Panc1 (cell line): ENCODE results near the gene PRODH2.

Experiments
- POLR2AphosphoS5 ChIP-seq: IDR thresholded peaks from 2 replicates; pipeline ENCODE4 v1.6.1; 2012; ENCODE audit warnings: mild to moderate bottlenecking, low read depth, low read length, moderate library complexity
- SIN3A ChIP-seq: IDR thresholded peaks from 2 replicates; pipeline ENCODE4 v1.6.1; 2012; ENCODE audit warnings: low read depth, mild to moderate bottlenecking, low read length, moderate library complexity, borderline replicate concordance; ENCODE audit not compliant: insufficient read depth
- TF ChIP-seq, protein P1 (sequence below): fragments of 450-650 bp; IDR thresholded peaks from 2 replicates; pipeline ENCODE4 v1.5.1; 2017; ENCODE audit warnings: mild to moderate bottlenecking
- TF ChIP-seq, protein P2 (sequence below), 2 experiments: IDR thresholded peaks; 2 replicates each; pipeline ENCODE4 v1.6.1; 2011 to 2012; ENCODE audit warnings: low read depth in 2 of 2, control low read depth in 1 of 2, low read length in 1 of 2, mild to moderate bottlenecking in 1 of 2, moderate library complexity in 1 of 2; ENCODE audit not compliant: insufficient read depth in 1 of 2

DNA sequence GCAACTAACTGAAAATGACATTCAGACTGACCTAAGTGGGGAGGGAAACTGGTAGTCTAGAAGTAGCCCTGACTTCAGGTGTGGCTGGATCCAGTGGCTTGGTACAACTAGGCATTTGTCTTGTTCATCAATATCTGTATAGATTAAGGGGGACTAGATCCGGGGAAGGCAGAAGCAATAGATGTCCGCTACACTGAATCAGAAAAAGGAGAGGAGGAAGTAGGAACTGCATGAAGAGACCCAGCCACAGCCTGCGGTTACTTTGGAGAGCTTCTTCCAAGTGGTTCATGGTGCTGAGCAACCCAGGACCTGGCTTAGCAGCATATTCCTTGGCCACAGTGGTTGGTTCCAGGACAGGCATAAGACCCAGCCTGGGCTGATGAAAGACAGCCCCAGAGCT, 9.9 kb upstream of the PRODH2 start:
- TF ChIP-seq, protein P1, sequence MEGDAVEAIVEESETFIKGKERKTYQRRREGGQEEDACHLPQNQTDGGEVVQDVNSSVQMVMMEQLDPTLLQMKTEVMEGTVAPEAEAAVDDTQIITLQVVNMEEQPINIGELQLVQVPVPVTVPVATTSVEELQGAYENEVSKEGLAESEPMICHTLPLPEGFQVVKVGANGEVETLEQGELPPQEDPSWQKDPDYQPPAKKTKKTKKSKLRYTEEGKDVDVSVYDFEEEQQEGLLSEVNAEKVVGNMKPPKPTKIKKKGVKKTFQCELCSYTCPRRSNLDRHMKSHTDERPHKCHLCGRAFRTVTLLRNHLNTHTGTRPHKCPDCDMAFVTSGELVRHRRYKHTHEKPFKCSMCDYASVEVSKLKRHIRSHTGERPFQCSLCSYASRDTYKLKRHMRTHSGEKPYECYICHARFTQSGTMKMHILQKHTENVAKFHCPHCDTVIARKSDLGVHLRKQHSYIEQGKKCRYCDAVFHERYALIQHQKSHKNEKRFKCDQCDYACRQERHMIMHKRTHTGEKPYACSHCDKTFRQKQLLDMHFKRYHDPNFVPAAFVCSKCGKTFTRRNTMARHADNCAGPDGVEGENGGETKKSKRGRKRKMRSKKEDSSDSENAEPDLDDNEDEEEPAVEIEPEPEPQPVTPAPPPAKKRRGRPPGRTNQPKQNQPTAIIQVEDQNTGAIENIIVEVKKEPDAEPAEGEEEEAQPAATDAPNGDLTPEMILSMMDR: no peak
- TF ChIP-seq, protein P2, sequence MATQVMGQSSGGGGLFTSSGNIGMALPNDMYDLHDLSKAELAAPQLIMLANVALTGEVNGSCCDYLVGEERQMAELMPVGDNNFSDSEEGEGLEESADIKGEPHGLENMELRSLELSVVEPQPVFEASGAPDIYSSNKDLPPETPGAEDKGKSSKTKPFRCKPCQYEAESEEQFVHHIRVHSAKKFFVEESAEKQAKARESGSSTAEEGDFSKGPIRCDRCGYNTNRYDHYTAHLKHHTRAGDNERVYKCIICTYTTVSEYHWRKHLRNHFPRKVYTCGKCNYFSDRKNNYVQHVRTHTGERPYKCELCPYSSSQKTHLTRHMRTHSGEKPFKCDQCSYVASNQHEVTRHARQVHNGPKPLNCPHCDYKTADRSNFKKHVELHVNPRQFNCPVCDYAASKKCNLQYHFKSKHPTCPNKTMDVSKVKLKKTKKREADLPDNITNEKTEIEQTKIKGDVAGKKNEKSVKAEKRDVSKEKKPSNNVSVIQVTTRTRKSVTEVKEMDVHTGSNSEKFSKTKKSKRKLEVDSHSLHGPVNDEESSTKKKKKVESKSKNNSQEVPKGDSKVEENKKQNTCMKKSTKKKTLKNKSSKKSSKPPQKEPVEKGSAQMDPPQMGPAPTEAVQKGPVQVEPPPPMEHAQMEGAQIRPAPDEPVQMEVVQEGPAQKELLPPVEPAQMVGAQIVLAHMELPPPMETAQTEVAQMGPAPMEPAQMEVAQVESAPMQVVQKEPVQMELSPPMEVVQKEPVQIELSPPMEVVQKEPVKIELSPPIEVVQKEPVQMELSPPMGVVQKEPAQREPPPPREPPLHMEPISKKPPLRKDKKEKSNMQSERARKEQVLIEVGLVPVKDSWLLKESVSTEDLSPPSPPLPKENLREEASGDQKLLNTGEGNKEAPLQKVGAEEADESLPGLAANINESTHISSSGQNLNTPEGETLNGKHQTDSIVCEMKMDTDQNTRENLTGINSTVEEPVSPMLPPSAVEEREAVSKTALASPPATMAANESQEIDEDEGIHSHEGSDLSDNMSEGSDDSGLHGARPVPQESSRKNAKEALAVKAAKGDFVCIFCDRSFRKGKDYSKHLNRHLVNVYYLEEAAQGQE (IDR thresholded peaks at IDR 0.05; ENCODE audit: insufficient read depth in 1 of 2, low read depth in 2 of 2, low read length in 1 of 2): no peak
- no peak for TF ChIP-seq POLR2AphosphoS5
- TF ChIP-seq SIN3A: no peak
